HG03575 (cell line): ENCODE data around the gene HK3.

ENCODE experiments used
- ATAC-seq: cut with Tn5 transposase; IDR thresholded peaks from one replicate; pipeline ENCODE4 v1.9.1; 2021; ENCODE audit not compliant: unreplicated experiment, insufficient number of reproducible peaks, low FRiP score; ENCODE audit errors: extremely low read depth

HK3 gene, protein sequence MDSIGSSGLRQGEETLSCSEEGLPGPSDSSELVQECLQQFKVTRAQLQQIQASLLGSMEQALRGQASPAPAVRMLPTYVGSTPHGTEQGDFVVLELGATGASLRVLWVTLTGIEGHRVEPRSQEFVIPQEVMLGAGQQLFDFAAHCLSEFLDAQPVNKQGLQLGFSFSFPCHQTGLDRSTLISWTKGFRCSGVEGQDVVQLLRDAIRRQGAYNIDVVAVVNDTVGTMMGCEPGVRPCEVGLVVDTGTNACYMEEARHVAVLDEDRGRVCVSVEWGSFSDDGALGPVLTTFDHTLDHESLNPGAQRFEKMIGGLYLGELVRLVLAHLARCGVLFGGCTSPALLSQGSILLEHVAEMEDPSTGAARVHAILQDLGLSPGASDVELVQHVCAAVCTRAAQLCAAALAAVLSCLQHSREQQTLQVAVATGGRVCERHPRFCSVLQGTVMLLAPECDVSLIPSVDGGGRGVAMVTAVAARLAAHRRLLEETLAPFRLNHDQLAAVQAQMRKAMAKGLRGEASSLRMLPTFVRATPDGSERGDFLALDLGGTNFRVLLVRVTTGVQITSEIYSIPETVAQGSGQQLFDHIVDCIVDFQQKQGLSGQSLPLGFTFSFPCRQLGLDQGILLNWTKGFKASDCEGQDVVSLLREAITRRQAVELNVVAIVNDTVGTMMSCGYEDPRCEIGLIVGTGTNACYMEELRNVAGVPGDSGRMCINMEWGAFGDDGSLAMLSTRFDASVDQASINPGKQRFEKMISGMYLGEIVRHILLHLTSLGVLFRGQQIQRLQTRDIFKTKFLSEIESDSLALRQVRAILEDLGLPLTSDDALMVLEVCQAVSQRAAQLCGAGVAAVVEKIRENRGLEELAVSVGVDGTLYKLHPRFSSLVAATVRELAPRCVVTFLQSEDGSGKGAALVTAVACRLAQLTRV

DNA sequence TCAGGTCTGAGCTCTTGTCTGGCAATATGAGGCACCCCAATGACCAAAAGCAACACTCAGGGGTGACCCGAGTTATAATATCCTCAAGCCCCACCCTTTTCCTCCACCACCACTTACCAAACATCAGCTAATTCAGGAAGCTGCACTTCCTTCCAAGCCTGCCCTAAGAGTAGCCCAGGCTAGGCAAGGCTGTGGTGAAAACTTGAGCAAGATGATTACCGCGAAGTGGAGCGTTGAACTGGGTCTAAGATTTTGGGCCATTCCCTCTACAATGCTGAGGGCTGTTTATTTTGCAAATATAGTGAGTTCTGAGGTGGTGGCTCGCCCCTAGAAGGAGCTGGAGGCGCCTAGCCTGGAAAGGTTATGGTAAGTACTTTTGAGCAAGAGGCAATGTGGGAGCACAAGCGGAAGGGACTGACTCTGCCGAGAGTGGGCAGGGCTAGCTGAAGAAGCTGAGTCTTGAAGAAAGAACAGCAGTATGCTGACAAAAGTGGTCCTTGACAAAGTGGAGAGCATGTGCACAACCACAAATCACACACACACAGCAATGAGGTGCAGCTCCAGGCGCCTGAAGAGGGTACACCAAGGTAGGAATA lies at the start of gene HK3:
TSS of gene HK3 (minus strand) at position 51 of the 596 bp plus-strand sequence. CDS start 3,187 bp downstream, outside the sequence.
- ATAC-seq: no peak

DNA sequence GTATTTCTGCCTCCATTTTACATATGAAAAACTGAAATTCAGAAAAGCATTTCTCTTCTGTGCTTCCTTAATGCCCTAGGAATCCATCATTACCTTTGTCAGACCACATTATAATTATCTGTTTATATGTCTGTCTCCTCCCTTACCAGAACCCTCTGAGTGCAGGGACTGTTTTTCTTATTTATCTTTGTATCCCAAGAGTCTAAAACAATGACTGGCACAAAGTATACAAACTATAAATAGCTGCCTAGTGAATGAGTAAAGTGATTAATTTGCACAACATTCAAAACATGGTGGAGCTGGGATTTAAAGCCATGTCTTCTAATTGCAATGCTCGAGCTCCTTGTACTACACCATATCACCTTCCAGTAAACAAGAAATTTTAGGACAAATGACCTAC lies 49.3 kb upstream of the HK3 start:
- ATAC-seq: no peak

DNA sequence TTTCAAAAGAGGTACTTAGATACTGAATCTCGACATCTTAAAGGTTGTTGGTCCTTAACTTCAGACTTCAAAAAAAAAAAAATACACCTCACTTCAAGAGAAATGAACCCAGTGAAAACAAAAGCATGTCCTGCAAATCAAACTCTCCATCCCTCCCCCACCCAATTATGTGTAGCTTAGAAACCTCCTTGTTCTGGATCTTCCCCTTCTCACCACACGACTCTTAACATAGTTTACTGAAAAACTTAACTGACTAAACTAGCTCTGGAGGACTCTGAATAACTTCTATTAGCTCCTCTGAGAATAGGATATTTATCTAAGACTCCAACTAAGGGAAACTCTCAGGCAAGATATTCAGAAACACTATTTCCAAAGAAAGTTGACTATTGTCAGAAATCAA lies 48.7 kb upstream of the HK3 start:
- no peak for ATAC-seq

DNA sequence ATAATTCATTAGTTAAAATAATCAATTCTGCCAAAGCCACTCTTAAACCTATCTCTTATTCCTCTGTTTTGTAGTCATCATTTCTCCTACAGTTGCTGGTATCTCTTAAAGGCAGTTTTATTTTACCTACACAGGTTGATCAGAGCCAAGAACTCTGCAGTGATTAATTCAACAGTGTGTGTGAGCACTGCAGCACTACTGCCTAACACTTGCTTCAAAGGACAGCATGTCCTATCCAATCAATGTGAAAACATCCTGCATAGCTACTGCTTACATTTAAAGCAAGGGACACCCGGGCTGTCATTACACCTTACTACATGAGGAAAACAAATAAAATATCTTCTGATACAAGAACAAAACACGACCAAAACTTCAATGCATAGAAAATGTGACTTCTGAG lies 45.1 kb upstream of the HK3 start:
- no peak for ATAC-seq

DNA sequence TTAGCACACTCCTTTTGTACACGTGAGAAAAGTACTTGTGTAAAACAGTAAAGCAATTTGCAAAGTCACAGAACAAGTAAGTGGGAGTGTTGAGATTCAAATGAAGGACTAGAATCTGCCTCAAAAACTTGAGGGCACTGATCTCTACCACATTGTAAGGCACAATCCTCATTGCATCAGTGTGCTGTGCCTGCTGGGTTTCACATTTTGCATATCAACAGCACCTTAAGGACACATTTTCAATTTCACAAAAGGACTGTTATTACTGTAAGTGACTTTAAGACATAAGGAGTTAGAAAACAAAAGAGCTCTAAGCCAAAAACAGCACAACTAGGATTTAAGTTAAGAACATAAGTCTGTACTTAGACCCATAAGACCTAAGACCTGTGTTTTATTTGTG lies 44.7 kb upstream of the HK3 start:
- ATAC-seq: no peak

DNA sequence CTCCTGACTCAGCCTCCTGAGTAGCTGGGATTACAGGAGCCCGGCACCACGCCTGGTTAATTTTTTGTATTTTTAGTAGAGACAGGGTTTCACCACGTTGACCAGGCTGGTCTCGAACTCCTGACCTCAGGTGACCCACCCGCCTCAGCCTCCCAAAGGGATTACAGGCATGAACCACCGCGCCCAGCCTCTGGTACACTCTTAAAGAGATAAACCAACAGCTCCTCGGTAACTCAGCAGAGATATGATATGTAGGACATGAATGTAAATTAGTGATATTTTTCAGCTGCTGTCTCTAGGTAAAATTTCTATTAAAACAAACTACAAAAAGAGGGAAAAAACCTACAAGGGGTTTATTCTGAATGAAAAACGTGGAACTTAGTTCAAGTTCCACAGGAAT lies 42.8 kb upstream of the HK3 start:
- no peak for ATAC-seq

DNA sequence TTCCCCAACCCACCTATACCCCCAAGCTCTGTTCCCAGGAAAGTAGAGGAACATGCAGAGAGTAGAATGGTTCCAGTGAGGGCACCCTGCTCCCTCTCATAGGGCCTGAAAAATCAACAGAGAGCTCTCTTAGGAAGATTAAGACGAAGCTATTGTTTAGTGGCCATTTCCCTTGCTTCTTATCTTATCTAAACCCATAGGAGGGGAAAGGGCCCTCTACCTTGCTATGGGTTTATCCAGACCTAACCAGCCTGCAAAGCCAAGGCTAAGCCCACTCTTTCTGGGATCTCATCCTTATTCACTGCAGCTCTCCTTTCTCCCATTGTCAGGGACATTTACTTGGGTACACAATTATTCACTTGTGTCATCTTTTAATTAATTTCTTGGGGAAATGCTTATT lies 39.3 kb upstream of the HK3 start:
- ATAC-seq: no peak

DNA sequence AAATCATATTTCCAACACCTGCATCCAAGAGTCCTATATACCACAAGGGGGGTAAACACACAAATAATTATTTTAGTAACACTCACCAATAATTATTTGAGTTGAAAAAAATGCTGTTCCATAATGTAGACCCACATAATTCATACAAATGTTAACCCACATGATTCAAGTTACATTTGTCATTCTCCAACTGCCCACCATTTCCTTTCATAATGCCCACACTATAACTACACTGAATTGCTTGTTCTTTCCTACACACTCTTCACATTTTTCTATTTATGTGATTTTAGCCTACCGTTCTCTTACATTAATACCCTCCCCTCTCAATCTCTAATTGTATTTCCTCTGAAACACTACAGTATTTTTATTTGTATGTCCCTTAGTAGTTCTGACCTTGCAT lies 35.9 kb upstream of the HK3 start:
- no peak for ATAC-seq

DNA sequence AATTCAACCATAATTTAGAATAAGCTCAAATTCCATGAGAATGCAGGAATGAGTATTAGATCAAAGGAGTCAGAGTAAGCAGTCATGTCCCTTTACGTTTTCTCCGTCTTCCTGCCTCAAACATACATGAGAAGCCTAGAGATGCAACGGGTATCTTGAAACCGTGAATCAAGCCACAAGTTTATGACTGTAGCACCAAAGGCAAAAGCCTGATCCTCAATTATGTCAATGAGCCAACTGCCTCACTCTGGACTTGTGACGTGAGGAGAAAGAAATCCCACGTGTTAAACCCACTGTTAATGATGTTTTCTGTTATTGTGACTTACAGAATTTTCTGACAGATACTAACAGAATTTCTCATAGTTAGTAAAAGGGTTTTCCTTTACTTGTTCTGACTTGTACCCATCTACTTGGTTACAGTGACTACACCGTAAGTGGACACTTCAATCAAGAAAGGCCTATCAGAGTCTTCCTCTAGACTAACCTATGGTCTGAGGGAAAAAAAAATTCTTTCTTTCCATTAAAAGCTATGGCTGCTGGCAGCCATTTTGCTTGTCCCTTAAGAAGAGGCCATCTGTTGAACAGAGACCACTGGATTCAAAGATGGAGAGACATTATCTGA lies 35.3 kb upstream of the HK3 start:
- ATAC-seq: no peak

DNA sequence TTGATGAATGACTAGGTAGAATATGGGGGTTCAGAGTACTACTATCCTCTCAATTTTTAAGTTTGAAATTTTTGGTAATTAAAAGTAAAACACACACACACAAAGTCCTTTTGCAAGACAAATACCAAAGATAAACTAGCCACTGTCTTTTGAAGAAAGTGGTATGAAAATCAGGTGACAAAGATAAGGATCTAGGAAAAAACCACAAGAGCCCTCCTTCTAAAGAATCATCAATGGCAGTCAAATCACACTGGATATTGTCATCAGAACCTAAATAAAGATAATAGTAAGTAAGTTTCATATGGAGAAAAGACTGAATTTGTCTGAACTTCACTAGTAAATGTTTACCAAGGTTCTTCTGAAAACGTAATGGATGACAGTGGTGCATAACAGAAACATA lies 30.5 kb upstream of the HK3 start:
- ATAC-seq: no peak

DNA sequence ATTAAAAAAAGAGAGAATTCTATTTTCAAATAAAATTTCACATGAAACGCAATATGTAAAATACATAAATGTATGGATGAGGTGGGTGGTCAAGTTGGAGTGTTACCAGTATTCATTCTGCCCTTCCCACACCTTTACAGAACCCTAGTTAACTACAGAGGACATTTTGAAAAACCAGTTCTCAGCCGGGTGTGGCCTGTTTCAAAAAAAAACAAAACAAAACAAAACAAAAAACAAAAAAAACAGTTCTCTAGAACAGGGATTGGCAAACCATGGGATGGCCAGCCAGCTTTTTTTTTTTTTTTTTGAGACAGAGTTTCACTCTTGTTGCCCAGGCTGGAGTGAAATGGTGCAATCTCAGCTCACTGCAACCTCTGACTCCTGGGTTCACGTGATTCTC lies 28.4 kb upstream of the HK3 start:
- ATAC-seq: no peak

DNA sequence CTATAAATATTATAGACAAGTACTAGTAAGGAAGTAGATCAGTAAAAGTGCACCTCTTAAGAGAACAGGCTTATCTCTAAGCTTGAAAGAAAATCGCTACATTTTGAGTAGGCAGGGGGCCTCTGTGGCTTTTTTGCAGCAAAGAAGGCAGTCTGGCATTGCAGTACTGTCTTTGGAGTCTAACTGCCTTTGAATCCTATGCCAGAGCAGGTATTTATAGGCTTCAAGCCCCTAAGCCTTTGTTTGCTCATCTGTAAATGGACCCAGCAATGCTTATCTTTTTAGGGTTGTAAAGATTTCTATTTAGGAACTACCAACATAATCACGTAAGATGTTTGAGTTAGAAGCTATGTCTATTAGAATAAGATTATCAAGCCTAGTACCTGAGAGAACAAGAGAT lies 23.7 kb upstream of the HK3 start:
- ATAC-seq: no peak

DNA sequence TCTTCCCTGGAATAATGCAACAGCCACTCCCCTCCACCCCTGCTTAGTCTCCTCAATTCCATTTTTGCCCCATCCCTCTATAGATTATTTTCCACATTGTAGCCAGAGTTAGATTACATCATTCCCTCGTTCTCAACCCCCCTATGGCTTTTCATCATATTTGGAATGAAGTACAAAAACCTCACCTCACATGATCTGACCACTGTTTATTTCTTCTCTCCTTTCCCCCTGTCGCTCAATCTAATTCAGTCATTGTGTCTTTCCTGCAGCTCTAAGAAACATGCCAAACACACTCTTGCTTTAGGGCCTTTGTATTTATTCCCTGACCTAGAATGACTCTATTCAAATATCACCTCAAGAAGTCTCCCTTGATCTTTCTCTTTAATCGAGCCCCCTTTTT lies 22.6 kb upstream of the HK3 start:
- no peak for ATAC-seq

DNA sequence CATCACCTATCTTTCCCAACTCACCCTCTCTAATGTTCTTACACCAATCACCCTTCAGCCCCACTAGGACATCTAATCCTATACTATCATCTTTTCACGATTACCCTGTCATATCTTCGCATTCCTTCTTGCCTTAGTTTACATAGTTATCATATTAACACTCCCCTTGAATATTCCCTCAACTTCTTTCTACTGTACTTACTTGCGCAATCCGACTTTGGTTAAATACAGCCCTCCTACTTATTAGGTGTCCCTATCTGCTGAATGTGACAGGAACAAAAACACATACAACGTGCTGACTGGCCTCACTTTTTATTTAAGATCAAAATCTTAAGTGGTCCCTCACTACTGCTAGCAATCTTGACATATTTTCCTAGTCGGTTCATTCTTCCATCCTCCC lies 19.5 kb upstream of the HK3 start:
- ATAC-seq: no peak

DNA sequence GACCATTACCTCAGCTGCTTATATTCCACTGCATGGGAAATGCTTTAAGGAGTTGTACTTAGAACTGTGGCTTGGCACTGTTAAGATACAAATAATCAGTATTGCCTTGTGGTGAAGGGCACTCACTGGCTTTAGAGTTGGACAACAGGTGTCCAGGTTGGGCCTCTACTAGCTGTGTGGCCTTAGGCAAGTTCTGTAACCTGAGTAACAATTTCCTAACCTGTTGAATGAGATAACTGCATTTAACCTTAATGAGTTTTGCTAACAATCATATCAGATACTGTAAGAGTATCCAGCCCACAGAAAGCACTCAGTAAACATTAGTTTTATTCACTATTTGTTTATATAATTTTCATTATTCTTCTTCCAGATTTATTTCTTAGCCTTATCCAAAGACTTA lies 17.2 kb upstream of the HK3 start:
- ATAC-seq: no peak

DNA sequence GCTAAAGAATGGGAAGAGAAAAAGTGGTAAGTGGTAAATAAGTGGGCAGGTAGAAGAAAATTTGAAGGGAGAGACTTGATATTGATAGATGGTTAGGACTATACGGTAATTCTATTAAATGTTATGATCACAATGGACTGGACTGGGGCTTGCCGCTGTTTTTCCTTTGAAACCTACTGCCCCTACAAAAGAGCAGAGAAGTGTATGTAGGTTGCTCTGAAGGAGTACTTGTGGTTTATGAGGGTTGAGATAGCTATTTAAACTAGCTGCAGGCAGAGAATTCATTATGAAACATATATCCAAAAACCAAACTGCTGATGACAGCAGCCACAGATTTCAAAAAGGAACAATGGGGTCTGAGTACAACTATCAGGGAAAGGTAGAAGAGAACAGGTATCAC lies 16.8 kb upstream of the HK3 start:
- ATAC-seq: no peak

DNA sequence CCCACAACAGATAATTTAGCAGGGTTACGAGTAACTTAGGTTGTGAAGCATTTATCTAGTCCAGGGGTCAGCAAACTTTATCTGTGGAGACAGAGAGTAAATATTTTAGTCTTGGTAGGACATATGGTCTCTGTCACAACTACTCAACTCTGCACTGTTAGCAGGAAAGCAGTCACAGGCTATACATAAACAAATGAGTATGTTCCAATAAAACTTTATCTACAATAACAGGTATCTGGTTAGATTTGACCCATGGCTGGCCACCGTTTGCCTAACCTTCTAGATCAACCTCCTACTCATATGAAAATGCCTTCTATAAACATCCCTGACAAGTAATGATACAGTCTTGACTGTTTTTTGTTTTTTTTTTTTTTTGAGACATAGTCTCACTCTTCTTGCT lies 13.0 kb upstream of the HK3 start:
- ATAC-seq: no peak

DNA sequence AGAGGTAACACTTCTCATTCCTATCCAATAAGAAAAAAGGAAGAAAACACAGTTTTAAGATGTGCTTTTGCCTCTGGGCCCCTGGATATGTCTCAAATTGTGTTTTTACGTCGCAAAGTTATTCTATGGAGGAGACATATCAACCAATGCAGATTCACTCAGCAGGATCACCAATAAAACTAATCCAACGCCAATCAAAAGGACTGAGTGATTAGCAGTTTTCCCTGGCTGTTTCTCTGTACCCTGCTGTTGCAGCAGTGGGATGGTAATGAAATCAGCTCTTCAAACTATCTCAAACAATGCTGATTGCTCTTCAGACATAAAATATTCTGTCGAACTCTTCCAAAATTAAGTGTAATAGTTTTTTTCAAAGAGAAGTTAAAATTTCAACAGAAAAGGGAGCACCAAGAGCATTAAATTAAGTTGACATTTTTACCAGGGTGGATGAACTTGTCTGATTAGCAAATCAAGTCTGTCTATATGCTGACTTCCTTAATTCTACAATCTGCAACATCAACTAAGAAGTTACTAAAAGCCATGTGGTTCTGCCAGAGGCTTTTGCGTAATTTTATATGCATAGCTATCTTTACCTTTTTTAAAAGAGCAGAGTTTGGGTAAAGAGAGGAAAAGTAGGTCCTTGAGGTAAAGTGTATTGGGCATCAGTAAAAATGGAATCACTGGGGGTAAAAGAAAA lies 9.7 kb upstream of the HK3 start:
- ATAC-seq: no peak

DNA sequence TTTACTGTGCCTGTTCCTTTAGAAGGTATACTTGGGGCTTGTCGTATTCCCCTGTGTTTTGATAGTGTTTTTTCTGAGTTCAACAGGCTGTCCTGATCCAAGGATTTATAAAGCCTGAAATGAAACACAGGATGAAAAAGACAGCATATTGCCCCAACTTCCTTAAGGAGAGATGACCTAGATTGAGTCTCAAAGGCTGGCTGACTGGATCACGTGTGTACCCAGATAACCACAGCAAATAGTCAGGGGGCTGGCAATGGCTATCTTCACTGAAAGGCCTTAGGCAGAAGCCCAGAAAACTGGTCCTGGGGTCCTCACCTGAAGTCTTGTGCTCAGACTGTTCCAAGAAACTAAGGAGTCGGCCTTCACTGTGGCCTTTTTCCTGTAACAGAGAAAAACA lies 7.7 kb upstream of the HK3 start:
- ATAC-seq: no peak
